ENCODE data around the gene MTHFD1L.

Gene MTHFD1L

DNA sequence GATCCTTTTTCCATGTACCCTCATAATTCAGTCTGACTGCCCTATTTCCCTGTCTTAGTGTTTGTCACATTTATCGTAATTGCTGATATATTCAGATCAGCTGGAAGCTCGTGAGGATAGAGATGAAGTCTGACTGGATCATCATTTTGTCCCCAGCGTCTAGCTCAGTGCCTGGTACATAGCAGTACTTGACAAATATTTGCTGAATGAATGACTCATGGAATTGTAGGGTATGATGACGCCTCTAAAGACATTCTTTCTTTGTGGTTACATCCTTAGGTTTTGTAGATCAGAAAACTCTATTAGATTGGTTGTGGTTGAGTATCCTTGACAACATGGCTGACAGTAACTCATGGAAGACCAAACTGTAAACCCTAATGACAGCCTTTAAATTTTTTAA lies 68.9 kb downstream of the MTHFD1L start:
- peak; percentile 61 for DNase-seq (ENCODE audit: low spot score)

- DNase-seq (ENCODE audit: low spot score), result no peak
Observed at GRCh38 chr6:150936021-150936555, 70.6 kb downstream of the MTHFD1L start.

- no peak for DNase-seq (ENCODE audit: low spot score)
Observed at GRCh38 chr6:150937132-150937906, 71.8 kb downstream of the MTHFD1L start.

GRCh38 chr6:150939399-150939798 lies 73.9 kb downstream of the MTHFD1L start:
- DNase-seq (ENCODE audit: low spot score), result no peak

GRCh38 chr6:150940941-150941340 lies 75.4 kb downstream of the MTHFD1L start:
- peak; percentile 16 for DNase-seq (ENCODE audit: low spot score)

GRCh38 chr6:150949526-150949925 lies 84.0 kb downstream of the MTHFD1L start:
- DNase-seq (ENCODE audit: low spot score), result no peak

DNA sequence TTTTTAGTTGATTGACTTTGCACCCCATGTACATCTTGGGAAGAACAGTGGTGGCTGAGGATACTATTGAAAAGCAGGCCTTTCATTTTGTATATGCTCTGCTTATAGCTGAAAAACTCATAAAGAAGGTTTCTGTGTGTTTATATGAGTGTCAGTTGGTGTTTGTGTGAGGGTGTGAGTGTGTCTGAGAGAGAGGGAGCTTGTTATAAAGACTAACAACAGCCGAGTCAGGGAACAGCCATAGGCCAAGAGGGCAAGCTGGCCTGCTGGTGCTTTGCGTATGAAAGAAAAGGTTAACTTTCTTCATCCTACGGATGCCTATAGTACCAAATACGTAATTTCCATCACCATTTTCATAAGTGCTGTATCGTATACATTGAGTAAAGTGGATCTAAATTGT lies 88.3 kb downstream of the MTHFD1L start:
- DNase-seq (ENCODE audit: low spot score), result no peak

DNA sequence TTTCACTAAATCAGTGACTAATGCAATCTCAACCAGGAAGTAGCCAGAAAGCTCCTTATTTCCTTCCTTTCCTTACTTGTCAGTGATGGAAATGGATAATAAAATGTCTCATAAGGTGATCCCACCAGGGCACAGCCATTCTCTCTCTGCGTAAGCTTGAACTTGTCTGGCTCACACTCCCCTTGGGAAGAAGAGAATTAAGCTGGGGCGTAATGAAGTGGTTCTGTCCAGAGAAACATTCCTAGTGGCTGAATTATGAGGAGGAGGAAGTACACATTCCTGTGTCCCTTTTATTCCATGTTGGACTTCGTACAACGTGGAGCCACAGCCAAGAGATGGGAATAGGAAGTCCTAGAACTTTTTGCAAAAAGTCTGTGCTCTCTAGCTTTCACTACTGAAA lies 93.7 kb downstream of the MTHFD1L start:
- DNase-seq (ENCODE audit: low spot score), result no peak

GRCh38 chr6:150962436-150962835 lies 96.9 kb downstream of the MTHFD1L start:
- no peak for DNase-seq (ENCODE audit: low spot score)

DNA sequence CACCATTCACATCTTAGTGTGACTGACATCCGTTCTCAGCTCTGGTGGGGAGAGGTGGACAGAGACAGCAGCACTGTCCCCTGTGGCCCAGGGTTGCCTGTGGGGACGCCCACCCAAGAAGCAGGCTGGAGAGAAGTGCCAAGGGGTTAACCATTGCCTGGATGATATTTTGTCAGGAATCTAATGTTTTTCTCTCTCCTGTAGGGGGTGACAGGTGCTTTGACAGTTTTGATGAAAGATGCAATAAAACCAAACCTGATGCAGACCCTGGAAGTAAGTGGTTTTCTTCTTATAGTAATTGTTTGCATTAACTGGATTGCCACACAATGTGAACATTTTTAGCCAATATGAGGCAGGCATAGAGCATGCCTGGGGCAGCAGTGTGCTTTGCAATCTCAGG lies 99.3 kb downstream of the MTHFD1L start:
- no peak for DNase-seq (ENCODE audit: low spot score)

DNA sequence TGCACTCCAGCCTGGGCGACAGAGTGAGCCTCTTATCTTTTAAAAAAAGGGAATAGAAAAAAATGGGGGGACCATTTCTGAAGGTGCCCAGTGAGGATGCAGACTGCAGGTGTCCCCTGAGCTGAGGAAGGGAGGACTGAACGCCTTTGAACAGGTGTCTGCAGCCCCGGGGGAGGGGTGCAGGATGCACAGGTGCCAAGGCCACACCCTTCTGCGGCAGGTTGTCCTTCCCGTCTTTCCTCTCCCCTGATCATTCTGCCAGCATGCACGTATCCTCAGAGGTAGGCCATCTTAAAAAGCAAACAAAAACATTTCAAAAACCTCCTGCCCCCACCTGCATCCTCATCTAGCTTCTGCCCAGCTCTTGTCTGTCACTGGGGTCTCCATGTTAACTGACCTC lies 101.3 kb downstream of the MTHFD1L start:
- no peak for DNase-seq (ENCODE audit: low spot score)

DNA sequence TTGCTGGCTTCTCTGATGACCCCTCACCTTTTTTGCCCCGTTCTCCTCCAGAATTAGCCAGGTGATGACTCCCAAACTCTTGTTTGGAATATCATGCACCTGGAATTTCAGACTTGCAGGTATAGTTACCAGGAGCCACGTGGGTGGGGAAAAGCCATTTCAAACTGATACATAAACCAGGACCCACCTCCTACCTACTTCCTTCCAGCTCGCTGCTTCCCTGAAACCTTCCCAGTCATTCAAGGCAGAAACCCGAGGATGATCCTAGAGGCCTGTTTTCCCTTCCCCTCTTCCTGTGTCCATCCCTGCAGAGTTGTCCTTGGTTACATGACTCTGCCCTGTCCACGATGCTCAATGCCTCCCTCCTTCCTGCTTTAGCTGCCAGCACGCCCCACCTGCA lies 101.9 kb downstream of the MTHFD1L start:
- no peak for DNase-seq (ENCODE audit: low spot score)

DNA sequence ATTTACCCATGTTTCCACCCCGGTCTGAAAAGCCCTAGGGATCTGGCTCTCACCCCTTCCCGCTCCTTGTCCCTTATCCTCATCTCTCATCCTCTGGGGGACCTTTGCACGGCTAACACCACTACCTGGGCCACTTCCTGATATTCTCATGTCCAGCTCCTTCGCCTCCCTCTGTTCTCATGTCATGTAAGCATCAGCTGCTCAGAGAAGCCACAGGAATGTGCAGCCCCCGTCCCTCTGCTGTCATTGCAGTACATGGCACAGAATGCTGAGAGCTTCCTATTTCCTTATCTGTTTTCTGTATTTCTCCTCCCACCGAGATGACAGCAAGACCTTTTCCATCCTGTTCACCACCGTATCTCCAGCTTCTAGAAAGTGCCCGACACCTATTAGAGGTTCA lies 102.4 kb downstream of the MTHFD1L start:
- DNase-seq (ENCODE audit: low spot score), result no peak

DNA sequence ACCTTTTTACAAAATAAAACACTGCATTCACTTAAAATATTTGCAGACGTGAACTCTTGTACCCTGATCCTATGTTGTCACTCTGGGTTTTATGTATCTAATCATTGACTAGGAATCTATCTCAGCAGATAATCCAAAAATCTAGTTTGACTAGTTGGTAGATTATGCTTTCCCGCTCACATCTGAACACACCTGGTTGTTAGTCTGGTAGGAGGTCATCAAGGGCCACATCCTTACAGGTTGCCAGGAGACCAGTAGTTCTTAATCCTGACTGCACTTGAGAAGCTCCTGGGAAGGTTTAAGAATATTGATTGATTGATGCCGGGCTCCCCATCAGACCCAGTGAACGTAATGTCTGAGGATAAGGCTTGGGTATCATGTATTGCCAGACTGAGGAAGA lies 104.4 kb downstream of the MTHFD1L start:
- DNase-seq (ENCODE audit: low spot score), result no peak

DNA sequence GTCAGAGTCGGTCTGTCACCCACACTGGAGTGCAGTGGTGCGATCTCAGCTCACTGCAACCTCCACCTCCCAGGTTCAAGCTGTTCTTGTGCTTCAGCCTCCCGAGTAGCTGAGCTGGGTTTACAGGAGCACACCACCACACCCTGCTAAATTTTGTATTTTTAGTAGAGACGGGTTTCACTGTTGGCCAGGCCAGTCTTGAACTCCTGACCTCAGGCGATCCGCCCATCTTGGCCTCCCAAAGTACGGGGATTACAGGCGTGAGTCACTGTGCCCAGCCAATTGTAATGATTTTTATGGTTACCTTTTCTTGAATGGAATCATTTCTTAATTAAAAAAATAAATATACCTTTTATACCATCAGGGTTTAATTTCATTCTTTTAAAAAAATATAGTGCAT lies 105.7 kb downstream of the MTHFD1L start:
- DNase-seq (ENCODE audit: low spot score), result no peak

- DNase-seq (ENCODE audit: low spot score), result no peak
Observed at GRCh38 chr6:150975136-150975535, 109.6 kb downstream of the MTHFD1L start.

DNA sequence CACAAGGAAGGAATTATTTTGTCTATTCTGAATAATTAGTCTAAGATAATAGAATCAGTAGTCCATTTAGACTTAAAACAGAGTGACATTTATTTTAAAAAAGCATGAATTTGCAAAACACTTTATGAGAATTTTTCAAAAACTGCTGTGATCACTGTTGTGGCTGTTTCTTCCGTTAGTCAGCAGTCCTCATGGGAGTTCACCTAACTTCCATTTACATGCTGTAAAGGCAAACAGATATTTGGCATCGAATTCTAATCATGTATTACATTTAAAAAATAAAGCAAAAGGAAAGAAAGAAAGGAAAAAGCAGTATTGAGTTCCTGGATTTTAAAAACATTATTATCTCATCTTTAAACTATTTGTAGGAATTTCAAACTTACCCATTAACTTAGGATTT lies 111.8 kb downstream of the MTHFD1L start:
- no peak for DNase-seq (ENCODE audit: low spot score)

- no peak for DNase-seq (ENCODE audit: low spot score)
Observed at GRCh38 chr6:150978624-150979023, 113.1 kb downstream of the MTHFD1L start.

- DNase-seq (ENCODE audit: low spot score), result no peak
Observed at GRCh38 chr6:150979826-150980350, 114.4 kb downstream of the MTHFD1L start.

DNA sequence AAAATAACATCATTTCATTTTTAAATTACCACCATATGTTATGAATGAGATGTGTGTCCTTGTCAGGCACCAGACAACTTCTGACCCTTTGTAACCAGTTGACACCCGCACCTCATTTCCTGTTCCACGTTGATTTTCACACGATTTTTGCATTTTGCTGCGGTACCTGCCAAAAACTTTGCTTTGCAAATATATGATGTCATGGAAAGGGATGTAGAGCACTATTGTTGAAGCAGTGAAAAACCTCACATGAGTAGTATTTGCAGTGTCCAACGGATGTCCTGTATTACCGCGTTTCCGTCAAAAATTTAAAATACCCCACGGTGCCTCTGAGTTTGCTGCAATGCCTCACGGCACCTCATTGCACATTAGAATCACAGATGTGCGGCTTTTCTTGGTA lies 115.6 kb downstream of the MTHFD1L start:
- DNase-seq (ENCODE audit: low spot score), result no peak

GRCh38 chr6:150981669-150982068 lies 116.2 kb downstream of the MTHFD1L start:
- DNase-seq (ENCODE audit: low spot score), result no peak

GRCh38 chr6:150987371-150987828 lies 121.9 kb downstream of the MTHFD1L start:
- DNase-seq (ENCODE audit: low spot score), result no peak

- no peak for DNase-seq (ENCODE audit: low spot score)
Observed at GRCh38 chr6:150987855-150988464, 122.5 kb downstream of the MTHFD1L start.

All from AG08396 (cell line).